Fibroblast of peridontal ligament (primary cell): ENCODE measurements around the gene AZIN2.
"Not testable (repeated sequence)": the region's sequence is repeated elsewhere in the genome, so short reads cannot be mapped to it uniquely, and the experiment has no call there.

Experiments
- DNase-seq: peaks from one replicate; pipeline ENCODE4 v3.0.0-alpha.2; 2010; ENCODE audit errors: extremely low read depth

AZIN2 gene

GRCh38 chr1:33057095-33057494, 23.9 kb upstream of the AZIN2 start:
- no peak for DNase-seq

GRCh38 chr1:33060579-33061083, 20.3 kb upstream of the AZIN2 start:
- DNase-seq, result peak; percentile 99

- DNase-seq, result no peak
These were observed 19.1 kb upstream of the AZIN2 start for GRCh38 chr1:33061834-33062233.

GRCh38 chr1:33064284-33064683, 16.7 kb upstream of the AZIN2 start:
- not testable (repeated sequence) for DNase-seq

GRCh38 chr1:33065301-33065700, 15.7 kb upstream of the AZIN2 start:
- no peak for DNase-seq

GRCh38 chr1:33066477-33066876, 14.5 kb upstream of the AZIN2 start:
- not testable (repeated sequence) for DNase-seq

- not testable (repeated sequence) for DNase-seq
These were observed 12.8 kb upstream of the AZIN2 start for GRCh38 chr1:33068108-33068507.

- DNase-seq, result no peak
These were observed 10.3 kb upstream of the AZIN2 start for GRCh38 chr1:33070628-33071027.

- DNase-seq, result peak; percentile 39
These were observed 8.2 kb upstream of the AZIN2 start for GRCh38 chr1:33072707-33073106.

- no peak for DNase-seq
These were observed 6.6 kb upstream of the AZIN2 start for GRCh38 chr1:33074193-33074945.

- peak; percentile 58 for DNase-seq
These were observed 2.8 kb upstream of the AZIN2 start for GRCh38 chr1:33078030-33078591.

GRCh38 chr1:33080373-33080772, 580 bp upstream of the AZIN2 start:
- DNase-seq, result no peak

GRCh38 chr1:33081554-33082305, 777 bp downstream of the AZIN2 start:
- no peak for DNase-seq

GRCh38 chr1:33082575-33083108, 1.7 kb downstream of the AZIN2 start:
- DNase-seq, result peak; percentile 45

GRCh38 chr1:33085332-33085731, 4.4 kb downstream of the AZIN2 start:
- DNase-seq, result no peak

GRCh38 chr1:33086384-33086850, 5.5 kb downstream of the AZIN2 start:
- peak; percentile 84 for DNase-seq

GRCh38 chr1:33087677-33088076, 6.7 kb downstream of the AZIN2 start:
- no peak for DNase-seq

- DNase-seq, result no peak
These were observed 7.4 kb downstream of the AZIN2 start for GRCh38 chr1:33088119-33088906.

GRCh38 chr1:33089457-33089856, 8.5 kb downstream of the AZIN2 start:
- DNase-seq, result no peak

- no peak for DNase-seq
These were observed 11.5 kb downstream of the AZIN2 start for GRCh38 chr1:33092438-33092837.

GRCh38 chr1:33093004-33093403, 12.1 kb downstream of the AZIN2 start:
- DNase-seq, result no peak
